Gastrocnemius medialis (tissue), 4 donors: Measurements from ENCODE around the gene MYPOP.

ENCODE experiments used
- POLR2A ChIP-seq, 2 donors: fragments of 450-650 bp; IDR thresholded peaks; one replicate each; pipeline ENCODE4 v1.6.1; 2017; ENCODE audit warnings: antibody characterized with exemption in 2 of 2, mild to moderate bottlenecking in 2 of 2, moderate library complexity in 2 of 2
- TF ChIP-seq, protein P1 (sequence below), 5 experiments: fragments of 450-650 bp in 3 of 5; fragments of 200-600 bp in 2 of 5; sonication (generic) in 2 of 5; IDR thresholded peaks in 4 of 5; conservative IDR thresholded peaks in 1 of 5; 1 replicate in 4 of 5; 2 replicates in 1 of 5; pipeline ENCODE4 v1.5.1; 2016 to 2019; ENCODE audit warnings: antibody characterized with exemption in 5 of 5, mild to moderate bottlenecking in 3 of 5, moderate library complexity in 3 of 5

- TF ChIP-seq, protein P1, sequence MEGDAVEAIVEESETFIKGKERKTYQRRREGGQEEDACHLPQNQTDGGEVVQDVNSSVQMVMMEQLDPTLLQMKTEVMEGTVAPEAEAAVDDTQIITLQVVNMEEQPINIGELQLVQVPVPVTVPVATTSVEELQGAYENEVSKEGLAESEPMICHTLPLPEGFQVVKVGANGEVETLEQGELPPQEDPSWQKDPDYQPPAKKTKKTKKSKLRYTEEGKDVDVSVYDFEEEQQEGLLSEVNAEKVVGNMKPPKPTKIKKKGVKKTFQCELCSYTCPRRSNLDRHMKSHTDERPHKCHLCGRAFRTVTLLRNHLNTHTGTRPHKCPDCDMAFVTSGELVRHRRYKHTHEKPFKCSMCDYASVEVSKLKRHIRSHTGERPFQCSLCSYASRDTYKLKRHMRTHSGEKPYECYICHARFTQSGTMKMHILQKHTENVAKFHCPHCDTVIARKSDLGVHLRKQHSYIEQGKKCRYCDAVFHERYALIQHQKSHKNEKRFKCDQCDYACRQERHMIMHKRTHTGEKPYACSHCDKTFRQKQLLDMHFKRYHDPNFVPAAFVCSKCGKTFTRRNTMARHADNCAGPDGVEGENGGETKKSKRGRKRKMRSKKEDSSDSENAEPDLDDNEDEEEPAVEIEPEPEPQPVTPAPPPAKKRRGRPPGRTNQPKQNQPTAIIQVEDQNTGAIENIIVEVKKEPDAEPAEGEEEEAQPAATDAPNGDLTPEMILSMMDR (IDR thresholded peaks at IDR 0.05 in 4 of 5, conservative IDR thresholded peaks at IDR 0.05 in 1 of 5) = no peak
- TF ChIP-seq POLR2A (IDR thresholded peaks at IDR 0.05) = no peak
Observed at GRCh38 chr19:45863335-45863839, 39.0 kb downstream of the MYPOP start.
